A549 (cell line): Measurements from ENCODE around the gene SEMA5B. TPM values are rescaled to one million over a fixed set of nuclear protein-coding genes. Genes with fewer than 3 reads are reported as not detected.

Source experiments
- ATAC-seq, 2 experiments: fragments of 200-7000 bp in 1 of 2; fragments of >200 bp in 1 of 2; cut with Nextera tagmentation in 1 of 2; cut with Tn5 transposase in 1 of 2; 3 replicates each; pipeline versions ENCODE4 v1.8.0 to v1.9.1; 2018 to 2020; ENCODE audit warnings: mild to moderate bottlenecking in 1 of 2, moderate library complexity in 1 of 2
- CTCF ChIA-PET: fragments of 300-600 bp; sonication (Branson Sonifier 250); formaldehyde crosslinking; extraction: SDS; loops from one replicate; lab custom pipeline; 2021; ENCODE audit warnings: antibody characterized with exemption, inconsistent platforms; lab: Yijun Ruan, JAX
- POLR2A ChIA-PET: fragments of 350-600 bp; formaldehyde crosslinking; extraction: SDS; loops from one replicate; lab custom pipeline; 2021; ENCODE audit warnings: antibody characterized with exemption, inconsistent platforms; lab: Yijun Ruan, JAX
- DNase-seq, 2 experiments: peaks; one replicate each; pipeline versions ENCODE4 v3.0.0 to v3.0.0-alpha.2; 2011 to 2016; ENCODE audit warnings: low read depth in 1 of 2, low spot score in 1 of 2
- FAIRE-seq: peaks from 2 replicates; lab custom pipeline; 2011; peaks lifted over from hg19 to GRCh38; lab: Jason Lieb, UNC
- H3K27ac ChIP-seq, 2 experiments: fragments of >200 bp; sonication (Bioruptor Twin); formaldehyde crosslinking; 3 replicates each; pipeline ENCODE4 v1.5.1; 2016 to 2017
- H3K4me1 ChIP-seq: fragments of >200 bp; sonication (Bioruptor Twin); formaldehyde crosslinking; 3 replicates; pipeline ENCODE4 v1.6.1; 2016
- H3K4me2 ChIP-seq: fragments of >200 bp; sonication (Bioruptor Twin); formaldehyde crosslinking; 3 replicates; pipeline ENCODE4 v1.6.1; 2016
- H3K4me3 ChIP-seq: fragments of >200 bp; sonication (Bioruptor Twin); formaldehyde crosslinking; 3 replicates; pipeline ENCODE4 v1.5.1; 2016
- H3K9me3 ChIP-seq: fragments of >200 bp; sonication (Bioruptor Twin); formaldehyde crosslinking; 3 replicates; pipeline ENCODE4 v1.6.1; 2016
- BHLHE40 ChIP-seq: IDR thresholded peaks from 2 replicates; pipeline ENCODE4 v1.6.1; 2012; ENCODE audit warnings: low read depth, low read length, inconsistent platforms
- E2F6 ChIP-seq: IDR thresholded peaks from 2 replicates; pipeline ENCODE4 v1.6.1; 2012; ENCODE audit warnings: low read depth, borderline replicate concordance
- EHF ChIP-seq: fragments of 250-450 bp; sonication (Bioruptor Pico); IDR thresholded peaks from 2 replicates; pipeline ENCODE4 v1.5.0; 2020; ENCODE audit warnings: mild to moderate bottlenecking
- FOXS1 ChIP-seq: fragments of 250-450 bp; sonication (Bioruptor Pico); IDR thresholded peaks from 2 replicates; pipeline ENCODE4 v1.5.0; 2020; ENCODE audit warnings: mild to moderate bottlenecking, moderate library complexity
- HDAC2 ChIP-seq: fragments of 200-600 bp; sonication (generic); IDR thresholded peaks from 2 replicates; pipeline ENCODE4 v1.6.1; 2016
- HEYL ChIP-seq: fragments of 250-450 bp; sonication (Bioruptor Pico); IDR thresholded peaks from 2 replicates; pipeline ENCODE4 v1.8.0; 2021; ENCODE audit warnings: mild to moderate bottlenecking, moderate library complexity
- JUN ChIP-seq, 2 experiments: fragments of >200 bp; sonication (Bioruptor Twin); formaldehyde crosslinking; IDR thresholded peaks; 2 replicates in 1 of 2; 3 replicates in 1 of 2; pipeline ENCODE4 v1.6.1; 2016 to 2017
- JUNB ChIP-seq: fragments of >200 bp; sonication (Bioruptor Twin); formaldehyde crosslinking; IDR thresholded peaks from 2 replicates; pipeline ENCODE4 v1.6.1; 2016
- KDM5A ChIP-seq: fragments of 200-600 bp; sonication (generic); IDR thresholded peaks from 2 replicates; pipeline ENCODE4 v1.6.1; 2016; ENCODE audit warnings: antibody characterized with exemption, mild to moderate bottlenecking
- MAFK ChIP-seq: fragments of 450-650 bp; IDR thresholded peaks from 2 replicates; pipeline ENCODE4 v1.6.1; 2014; ENCODE audit not compliant: partially characterized antibody
- MAZ ChIP-seq: fragments of 150-350 bp; IDR thresholded peaks from 2 replicates; pipeline ENCODE4 v1.6.1; 2014; ENCODE audit warnings: antibody characterized with exemption, low read depth, low read length, borderline replicate concordance
- NFE2L2 ChIP-seq: fragments of 150-350 bp; conservative IDR thresholded peaks from 2 replicates; pipeline ENCODE4 v1.6.1; 2014; ENCODE audit warnings: low read length
- PBX3 ChIP-seq: IDR thresholded peaks from 2 replicates; pipeline ENCODE4 v1.6.1; 2012
- RAD21 ChIP-seq, 2 experiments: fragments of >200 bp in 1 of 2; sonication (Bioruptor Twin) in 1 of 2; formaldehyde crosslinking in 1 of 2; IDR thresholded peaks in 1 of 2; conservative IDR thresholded peaks in 1 of 2; 2 replicates in 1 of 2; 3 replicates in 1 of 2; pipeline ENCODE4 v1.6.1; 2012 to 2018; ENCODE audit warnings: inconsistent platforms in 1 of 2
- RCOR1 ChIP-seq: fragments of 150-350 bp; IDR thresholded peaks from 2 replicates; pipeline ENCODE4 v1.6.1; 2014; ENCODE audit warnings: antibody characterized with exemption, low read length, low read depth
- RFX5 ChIP-seq: fragments of 450-650 bp; IDR thresholded peaks from 2 replicates; pipeline ENCODE4 v1.7.1; 2014; ENCODE audit warnings: antibody characterized with exemption, mild to moderate bottlenecking, moderate library complexity
- RNF2 ChIP-seq: fragments of 200-600 bp; sonication (generic); IDR thresholded peaks from 2 replicates; pipeline ENCODE4 v1.6.1; 2016; ENCODE audit warnings: low read depth, mild to moderate bottlenecking, antibody characterized with exemption, moderate library complexity, borderline replicate concordance
- SMC3 ChIP-seq: fragments of >200 bp; sonication (Bioruptor Twin); formaldehyde crosslinking; IDR thresholded peaks from 3 replicates; pipeline ENCODE4 v1.6.1; 2018; ENCODE audit warnings: inconsistent platforms
- SREBF2 ChIP-seq: fragments of 450-650 bp; IDR thresholded peaks from 2 replicates; pipeline ENCODE4 v1.6.1; 2014; ENCODE audit warnings: mild to moderate bottlenecking, moderate library complexity
- ZSCAN20 ChIP-seq: fragments of 250-450 bp; sonication (Bioruptor Pico); IDR thresholded peaks from 2 replicates; pipeline ENCODE4 v1.8.0; 2022; ENCODE audit warnings: mild to moderate bottlenecking, moderate library complexity
- WGBS: methylation state at CpG from one replicate; pipeline ENCODE4 v1.1.6; 2017; ENCODE audit errors: missing lambda C conversion rate; 5-methylcytosine and 5-hydroxymethylcytosine counted together
- polyA plus RNA-seq, 4 experiments: library from polyadenylated mRNA; depleted of rRNA in 3 of 4; stranded (reverse); fragments of >200 nt; fragmentation: RNase III in 1 of 4; extraction: RNeasy Plus Mini Kit Qiagen cat#74134 plus additional on column Dnase treatment in 1 of 4; gene quantifications; 2 replicates in 3 of 4; 3 replicates in 1 of 4; pipeline ENCODE4 v1.2.3, GENCODE V29; 2011 to 2017
- TF ChIP-seq, protein P1 (sequence below): fragments of >200 bp; sonication (Bioruptor Twin); formaldehyde crosslinking; IDR thresholded peaks from 3 replicates; pipeline ENCODE4 v1.5.1; 2016

SEMA5B gene
- polyA plus RNA-seq, 2 of the 4 experiments (the other 2 are of a cell fraction), result 0.03 TPM; not detected in 1

DNA sequence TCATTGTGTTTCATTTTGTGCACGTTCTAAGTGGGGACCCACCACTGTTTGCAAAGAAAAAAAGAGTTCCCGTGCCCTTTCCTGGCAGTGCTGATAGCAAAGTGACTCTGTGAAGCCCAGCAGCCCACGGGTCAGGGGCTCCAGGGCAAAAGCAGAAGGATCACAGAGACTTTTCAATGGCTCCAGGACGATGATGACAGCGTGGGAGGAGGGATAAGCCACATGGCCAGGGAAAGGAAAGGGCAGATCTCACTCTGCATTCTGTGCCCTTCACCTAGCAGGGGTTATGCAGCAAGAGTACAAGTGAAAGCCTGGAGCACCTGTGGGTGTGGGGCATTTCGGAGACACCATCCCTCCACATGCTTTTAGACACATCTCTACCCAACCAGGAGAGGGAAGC is 35.4 kb downstream of the SEMA5B start (continued):
- TF ChIP-seq E2F6, result no peak

- Histone ChIP-seq H3K4me2 (no peak overlapping the region), H3K9me3 (no peaks in the 10 kb centered on the region), H3K27ac (no peak overlapping the region), H3K4me3 (no peak overlapping the region), H3K4me1 (no peaks in the 10 kb centered on the region)
- POLR2A ChIA-PET, result no interaction called here
- ATAC-seq (no peak), DNase-seq (no peak), FAIRE-seq (no peak)
- CTCF ChIA-PET, result interaction anchor here (0.6 kb wide), 1 partner anchor 21 kb away, joined by 3 read pairs; no protein-coding TSS in a partner anchor
- TF ChIP-seq MAZ (no peak), NFE2L2 (no peak), BHLHE40 (no peak), HEYL (CRISPR knock-in tag) (no peak), SMC3 (no peak), ZSCAN20 (CRISPR knock-in tag) (no peak), RNF2 (no peak), RAD21 (conservative IDR thresholded peaks at IDR 0.05 in 1 of 2, IDR thresholded peaks at IDR 0.05 in 1 of 2) (no peak), FOXS1 (CRISPR knock-in tag) (no peak), KDM5A (no peak), HDAC2 (no peak), PBX3 (no peak), MAFK (no peak), JUNB (no peak)
- TF ChIP-seq, protein P1, sequence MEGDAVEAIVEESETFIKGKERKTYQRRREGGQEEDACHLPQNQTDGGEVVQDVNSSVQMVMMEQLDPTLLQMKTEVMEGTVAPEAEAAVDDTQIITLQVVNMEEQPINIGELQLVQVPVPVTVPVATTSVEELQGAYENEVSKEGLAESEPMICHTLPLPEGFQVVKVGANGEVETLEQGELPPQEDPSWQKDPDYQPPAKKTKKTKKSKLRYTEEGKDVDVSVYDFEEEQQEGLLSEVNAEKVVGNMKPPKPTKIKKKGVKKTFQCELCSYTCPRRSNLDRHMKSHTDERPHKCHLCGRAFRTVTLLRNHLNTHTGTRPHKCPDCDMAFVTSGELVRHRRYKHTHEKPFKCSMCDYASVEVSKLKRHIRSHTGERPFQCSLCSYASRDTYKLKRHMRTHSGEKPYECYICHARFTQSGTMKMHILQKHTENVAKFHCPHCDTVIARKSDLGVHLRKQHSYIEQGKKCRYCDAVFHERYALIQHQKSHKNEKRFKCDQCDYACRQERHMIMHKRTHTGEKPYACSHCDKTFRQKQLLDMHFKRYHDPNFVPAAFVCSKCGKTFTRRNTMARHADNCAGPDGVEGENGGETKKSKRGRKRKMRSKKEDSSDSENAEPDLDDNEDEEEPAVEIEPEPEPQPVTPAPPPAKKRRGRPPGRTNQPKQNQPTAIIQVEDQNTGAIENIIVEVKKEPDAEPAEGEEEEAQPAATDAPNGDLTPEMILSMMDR, result no peak
- WGBS, result 35% methylated on average over 8 of the region's 8 CpGs
Observed at GRCh38 chr3:122991236-122991985, 36.2 kb downstream of the SEMA5B start.

DNA sequence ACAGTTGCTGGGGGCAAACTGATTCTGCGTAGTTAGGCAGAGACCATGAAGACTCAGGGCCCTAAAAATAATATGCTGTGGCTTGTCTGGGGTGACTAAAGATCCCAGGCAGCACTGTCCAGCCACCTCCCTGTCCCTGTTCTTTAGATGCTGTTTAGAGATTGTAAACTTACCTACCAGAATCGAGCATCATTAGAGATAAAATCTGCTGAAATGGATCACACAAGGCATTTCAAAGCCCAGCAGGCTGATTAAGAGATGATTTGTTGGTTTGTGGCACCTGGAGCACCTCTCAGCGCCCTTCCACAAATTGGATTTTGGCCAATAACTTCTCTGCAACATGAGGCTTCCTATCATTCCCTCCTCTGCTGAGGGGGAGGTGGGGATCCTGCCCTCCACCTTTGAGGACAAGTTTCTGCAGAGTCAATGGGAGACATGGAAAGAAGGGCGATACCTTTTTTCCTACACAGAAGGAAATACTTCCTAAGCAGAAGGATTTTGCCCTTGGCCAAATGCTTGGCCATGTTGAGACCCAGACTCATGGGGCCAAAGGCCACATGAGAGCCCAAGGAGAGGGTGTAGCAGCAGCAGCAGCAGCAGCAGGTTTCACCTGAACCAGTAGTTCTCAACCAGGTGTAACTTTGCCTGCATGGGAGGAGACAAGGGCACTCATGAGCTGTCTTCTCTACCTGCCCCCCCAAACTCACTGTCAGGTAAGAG is 37.5 kb downstream of the SEMA5B start:
- ChIA-PET CTCF (interaction anchor here (0.6 to 2.1 kb wide), 2 partner anchors 11 to 37 kb away, joined by 3 to 5 read pairs; partner anchors contain the start of gene SEMA5B), POLR2A (no interaction called here)
- no peak for DNase-seq
- FAIRE-seq, result no peak
- 18% methylated on average over 4 of the region's 4 CpGs for WGBS
- no peak overlapping the region for H3K27ac ChIP-seq
- H3K4me1 ChIP-seq, result no peaks in the 10 kb centered on the region
- ATAC-seq, result no peak
- H3K4me3 ChIP-seq, result no peak overlapping the region
- no peak overlapping the region for H3K4me2 ChIP-seq
- H3K9me3 ChIP-seq, result no peaks in the 10 kb centered on the region
- TF ChIP-seq, protein P1, result no peak
- TF ChIP-seq JUN (IDR thresholded peaks at IDR 0.05) (no peak), EHF (CRISPR knock-in tag) (no peak), RFX5 (no peak), RCOR1 (no peak), SREBF2 (no peak)
